Caki2 (cell line): ENCODE data around the gene PXN. TPM values are rescaled to one million over a fixed set of nuclear protein-coding genes. Genes with fewer than 3 reads are reported as not detected.
"Not testable (repeated sequence)": the region's sequence is repeated elsewhere in the genome, so short reads cannot be mapped to it uniquely, and the experiment has no call there.

Experiments used
- DNase-seq: peaks from one replicate; pipeline ENCODE4 v3.0.0-alpha.2; 2015; ENCODE audit warnings: low read depth
- in situ Hi-C: cut with HindIII; loops from 2 replicates; pipeline ENCODE4 v1.10.0; 2016; ENCODE audit warnings: low sequenced_read_pairs, low pct_unique_long_range_greater_than_20kb, mixed read lengths
- total RNA-seq: library from RNA; depleted of rRNA; stranded (reverse); fragments of >200 nt; shearing (Covaris generic); gene quantifications from 2 replicates; pipeline ENCODE4 v1.2.3, GENCODE V29; 2014; ENCODE audit warnings: low replicate concordance

Gene PXN
- total RNA-seq, 1 experiment from 2014 or later = 8.2 TPM

- no peak for DNase-seq
- in situ Hi-C loops = no loop called here
These were observed 48.6 kb downstream of the PXN start for GRCh38 chr12:120216742-120217605.

GRCh38 chr12:120215766-120216735 lies 49.5 kb downstream of the PXN start:
- no peak for DNase-seq
- in situ Hi-C loops = no loop called here

- no peak for DNase-seq
- in situ Hi-C loops = no loop called here
These were observed 50.2 kb downstream of the PXN start for GRCh38 chr12:120215357-120215735.

DNA sequence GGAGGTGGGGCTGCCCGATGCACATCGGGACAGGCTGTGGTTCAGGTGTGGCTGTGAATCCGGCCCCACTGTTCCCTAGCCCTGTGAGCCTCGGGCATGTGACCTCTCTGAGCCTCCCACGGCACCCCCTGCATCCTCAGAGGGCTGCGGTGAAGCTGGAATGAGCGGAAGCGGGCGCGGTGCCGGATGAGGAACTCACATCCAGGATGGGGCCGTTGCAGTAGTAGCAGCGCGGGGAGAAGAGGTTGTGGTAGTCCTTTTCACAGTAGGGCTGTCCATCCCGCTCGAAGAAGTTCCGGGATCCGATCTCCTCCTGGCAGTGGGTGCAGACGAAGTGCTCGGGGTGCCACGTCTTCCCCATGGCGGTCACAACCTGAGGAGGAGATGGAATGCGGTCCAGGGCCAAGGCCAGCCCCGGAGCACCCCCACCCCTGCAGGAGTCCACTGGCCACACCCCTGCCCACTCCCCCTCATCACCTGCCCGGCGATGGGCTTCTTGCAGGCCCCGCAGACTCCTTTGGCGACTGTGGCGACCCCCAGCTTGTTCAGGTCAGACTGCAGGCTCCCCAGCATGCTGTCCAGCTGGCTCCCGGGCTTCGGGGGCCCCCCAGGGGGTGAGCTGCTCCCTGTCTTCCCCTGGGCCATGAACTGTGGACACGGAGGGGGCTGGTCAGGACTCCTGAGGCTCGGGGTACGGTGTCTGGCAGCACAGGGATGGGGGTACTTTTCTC lies 50.7 kb downstream of the PXN start:
- no peak for DNase-seq
- in situ Hi-C loops = no loop called here

DNA sequence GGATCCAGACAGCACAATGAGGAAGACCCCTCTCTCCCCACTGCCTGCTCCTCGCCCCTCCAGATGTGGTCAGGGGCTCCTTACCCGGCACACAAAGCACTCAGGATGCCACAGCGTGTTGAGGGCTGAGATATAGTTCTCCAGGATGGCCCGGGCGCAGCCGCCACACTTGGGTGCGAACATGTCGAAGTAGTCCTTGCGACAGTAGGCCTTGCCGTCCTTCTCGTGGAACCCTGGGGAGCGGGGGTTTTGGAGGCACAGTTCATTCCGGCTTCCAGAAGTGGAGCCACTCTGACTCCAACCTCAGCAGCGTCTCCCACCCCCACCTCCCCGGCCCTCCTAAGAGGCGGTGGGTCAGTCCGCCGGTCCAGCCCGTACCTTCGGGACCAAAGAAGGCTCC lies 51.8 kb downstream of the PXN start:
- no peak for DNase-seq
- in situ Hi-C loops = no loop called here

GRCh38 chr12:120213182-120213581 lies 52.3 kb downstream of the PXN start:
- DNase-seq, in situ Hi-C loops: not testable (repeated sequence)

DNA sequence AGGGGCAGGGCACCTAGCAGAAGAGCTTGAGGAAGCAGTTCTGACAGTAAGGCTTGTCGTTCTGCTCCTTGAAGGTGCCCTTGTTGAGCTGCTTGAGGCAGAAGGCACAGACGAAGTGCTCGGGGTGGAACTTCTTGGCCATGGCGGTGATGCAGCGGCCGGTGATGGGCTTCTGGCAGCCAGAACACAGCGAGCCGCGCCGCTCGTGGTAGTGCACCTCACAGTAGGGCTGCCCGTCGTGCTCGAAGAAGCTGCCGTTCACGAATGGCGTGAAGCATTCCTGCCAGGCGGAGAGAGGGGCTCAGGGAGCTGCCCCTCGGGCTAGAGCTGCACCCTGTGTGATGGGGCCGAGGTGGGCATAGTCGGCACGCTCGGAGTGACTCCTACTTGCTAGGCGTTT lies 53.2 kb downstream of the PXN start:
- in situ Hi-C loops = no loop called here
- DNase-seq = no peak

DNA sequence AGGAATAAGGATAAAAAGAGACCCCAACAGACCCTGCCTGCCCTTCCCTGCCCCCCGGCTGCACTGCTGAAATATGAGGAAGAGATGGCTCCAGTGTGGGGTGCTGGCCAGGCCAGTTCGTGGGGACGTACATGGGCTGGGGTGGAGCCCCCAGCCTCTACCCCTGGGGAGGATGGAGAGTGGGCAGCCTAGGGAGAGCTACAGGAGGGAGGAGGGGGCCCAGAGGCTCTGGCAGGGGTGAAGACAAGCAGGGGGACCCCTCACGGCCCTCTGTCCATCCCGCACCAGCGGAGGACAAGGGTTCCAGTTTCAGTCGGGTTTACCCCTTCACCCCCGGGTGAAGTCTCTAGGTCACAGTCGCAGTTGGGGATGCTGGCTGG lies 53.6 kb downstream of the PXN start:
- in situ Hi-C loops = no loop called here
- no peak for DNase-seq

DNA sequence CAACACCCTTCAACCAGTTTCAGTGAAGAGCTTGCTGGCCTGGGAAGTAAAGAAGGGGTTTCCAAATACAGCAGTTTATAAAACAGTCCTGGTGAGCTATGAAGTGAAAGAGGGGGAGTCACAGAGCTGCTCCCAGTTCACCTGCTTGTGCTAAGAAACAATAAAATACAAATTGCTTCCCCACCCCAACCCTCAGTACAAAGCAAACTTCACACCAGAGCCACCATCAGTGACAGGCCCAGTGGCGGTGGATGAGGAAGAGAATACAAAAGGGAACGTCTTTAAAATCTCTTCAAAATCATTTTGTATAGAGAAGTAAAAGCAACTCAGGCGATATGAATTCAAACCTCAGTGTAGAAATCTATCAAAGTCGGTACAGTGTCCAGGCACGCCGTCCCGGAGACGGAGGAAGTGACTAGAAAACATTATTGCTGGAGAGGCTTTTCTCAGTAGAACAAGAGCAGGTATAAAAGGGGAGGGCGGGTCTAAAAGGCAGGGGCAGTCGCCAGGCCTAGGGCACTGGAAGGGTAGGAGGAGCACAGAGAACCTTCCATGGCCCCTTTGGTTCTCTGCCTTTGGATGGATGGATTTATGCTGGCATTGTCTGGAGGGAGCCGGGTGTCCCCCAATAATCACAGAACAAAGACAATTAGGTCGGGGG lies 54.2 kb downstream of the PXN start:
- in situ Hi-C loops = no loop called here
- no peak for DNase-seq

GRCh38 chr12:120209851-120210250 lies 55.7 kb downstream of the PXN start:
- in situ Hi-C loops = no loop called here
- no peak for DNase-seq

DNA sequence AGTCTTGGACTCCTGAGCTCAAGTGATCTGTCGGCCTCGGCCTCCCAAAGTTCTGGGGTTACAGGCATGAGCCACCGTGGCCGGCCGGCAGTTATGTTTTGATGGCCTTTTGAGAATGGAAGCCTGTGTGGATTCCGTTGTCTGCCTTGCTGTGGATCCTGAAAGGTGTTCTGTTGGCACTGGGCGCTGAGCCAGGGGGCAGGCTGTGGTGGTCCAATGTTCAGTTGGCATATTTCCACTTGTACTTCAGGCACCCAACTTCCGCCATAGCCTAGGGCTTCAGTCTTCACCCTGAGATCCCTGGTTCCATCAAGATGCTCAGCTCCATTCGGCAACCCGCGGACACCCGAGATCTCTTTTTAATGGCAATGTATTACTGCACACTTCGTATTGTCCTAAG lies 58.3 kb downstream of the PXN start:
- in situ Hi-C loops = no loop called here
- DNase-seq = no peak

DNA sequence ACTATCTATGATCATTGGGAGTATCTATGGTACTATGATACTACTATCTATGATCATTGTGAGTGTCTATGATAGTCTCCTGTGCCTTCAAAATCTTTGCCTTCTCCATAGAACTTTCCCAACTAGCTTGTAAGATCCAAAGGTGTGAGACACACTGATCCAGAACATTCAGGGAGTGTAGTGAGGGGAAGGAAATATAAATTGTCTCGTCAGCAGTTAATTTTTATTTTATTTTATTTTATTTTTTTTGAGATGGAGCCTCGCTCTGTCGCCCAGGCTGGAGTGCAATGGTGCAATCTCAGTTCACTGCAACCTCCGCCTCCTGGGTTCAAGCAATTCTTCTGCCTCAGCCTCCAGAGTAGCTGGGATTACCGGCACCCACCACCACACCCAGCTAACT lies 58.7 kb downstream of the PXN start:
- in situ Hi-C loops, DNase-seq: not testable (repeated sequence)

- DNase-seq = no peak
- in situ Hi-C loops = no loop called here
These were observed 59.3 kb downstream of the PXN start for GRCh38 chr12:120206228-120206627.

DNA sequence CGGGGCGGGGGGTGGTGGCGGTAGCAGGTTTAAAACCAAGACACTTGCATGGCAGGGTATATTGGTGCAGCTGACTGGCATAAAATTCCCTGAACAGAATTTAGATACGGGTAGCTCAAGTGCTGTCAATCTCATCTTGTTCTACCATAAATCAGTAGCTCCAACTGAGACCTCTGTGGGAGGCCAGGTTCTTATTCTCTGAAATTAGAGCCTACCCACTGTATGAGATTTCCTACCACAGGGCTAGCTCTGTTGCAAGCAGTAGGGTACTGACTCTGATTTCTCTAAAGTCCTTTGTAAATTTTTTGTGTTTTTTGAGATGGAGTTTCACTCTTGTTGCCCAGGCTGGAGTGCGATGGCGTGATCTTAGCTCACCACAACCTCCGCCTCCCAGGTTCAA lies 61.4 kb downstream of the PXN start:
- in situ Hi-C loops = no loop called here
- DNase-seq = no peak

DNA sequence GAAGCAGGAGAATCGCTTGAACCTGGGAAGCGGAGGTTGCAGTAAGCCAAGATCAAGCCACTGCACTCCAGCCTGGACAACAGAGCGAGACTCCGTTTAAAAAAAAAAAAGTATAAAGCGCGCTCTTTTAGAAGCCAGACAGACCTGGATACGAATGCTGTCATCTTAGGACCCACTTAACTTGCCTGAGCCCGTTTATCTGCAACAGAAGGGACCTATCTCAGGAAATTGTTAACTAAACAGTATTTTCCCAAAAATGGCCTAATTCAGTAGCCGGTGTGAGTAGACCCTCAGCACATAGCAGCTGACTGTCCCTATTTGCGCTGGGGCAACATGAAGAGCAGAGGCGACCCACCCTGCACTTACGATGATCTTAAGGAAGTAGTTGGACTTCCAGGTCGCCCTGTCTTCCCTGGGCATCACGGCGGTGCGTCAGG lies 65.1 kb downstream of the PXN start:
- in situ Hi-C loops = no loop called here

GRCh38 chr12:120199595-120200306 lies 65.8 kb downstream of the PXN start:
- DNase-seq = peak; percentile 29
- in situ Hi-C loops = no loop called here

More for the DNA sequence above, 65.1 kb downstream of the PXN start:
- no peak for DNase-seq

DNA sequence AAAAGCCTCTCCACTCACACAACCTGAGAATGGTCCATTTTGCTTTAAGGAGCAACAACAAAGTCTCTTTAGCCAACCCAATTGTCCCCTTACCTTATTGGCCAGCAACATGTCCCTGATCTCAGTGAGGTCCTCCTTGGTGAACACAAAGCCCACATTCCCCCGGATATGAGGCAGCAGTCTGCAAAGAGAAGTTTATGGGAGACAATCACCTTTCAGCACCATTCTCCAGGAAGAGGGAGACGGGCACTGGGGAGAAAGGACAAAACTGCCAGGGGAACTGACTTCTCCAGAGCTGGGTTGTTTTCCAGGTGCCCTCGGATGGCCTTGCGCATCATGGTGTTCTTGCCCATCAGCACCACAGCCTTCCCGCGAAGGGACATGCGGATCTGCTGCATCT lies 66.5 kb downstream of the PXN start:
- in situ Hi-C loops = no loop called here
- DNase-seq = no peak

- in situ Hi-C loops = no loop called here
- DNase-seq = no peak
These were observed 68.0 kb downstream of the PXN start for GRCh38 chr12:120197542-120197887.
